ENCODE data around the gene GALNT18.

GALNT18 gene

DNA sequence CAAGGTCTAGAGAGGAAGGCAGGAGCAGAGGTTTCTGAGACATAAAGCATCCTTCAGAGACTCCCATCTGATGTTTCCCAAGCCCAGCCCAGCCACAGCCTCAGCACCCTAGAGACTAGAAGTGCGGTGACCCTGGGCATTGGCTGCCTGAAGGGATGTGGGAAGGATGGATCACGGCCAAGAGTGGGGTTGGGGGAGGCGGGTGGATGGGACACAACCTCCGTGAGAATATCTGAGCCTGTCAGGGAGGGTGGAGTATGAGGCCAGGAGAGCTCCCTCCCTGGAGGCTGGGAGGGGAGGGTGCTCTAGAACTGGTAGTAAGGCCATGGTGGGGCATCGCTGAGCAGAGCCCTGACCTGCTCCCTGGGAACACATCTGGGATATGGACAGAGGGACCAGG is 340.2 kb downstream of the GALNT18 start:
- Histone ChIP-seq H3K27me3 (no peaks in the 10 kb centered on the region), H3K4me3 (ENCODE audit: low read depth, low read length) (no peak overlapping the region), H3K9me3 (no peaks in the 10 kb centered on the region), H3K4me1 (no peaks in the 10 kb centered on the region), H3K36me3 (no peaks in the 10 kb centered on the region)
- no peak for DNase-seq
- TF ChIP-seq CTCF (IDR thresholded peaks at IDR 0.05; ENCODE audit: low read depth, low read length), result no peak

DNA sequence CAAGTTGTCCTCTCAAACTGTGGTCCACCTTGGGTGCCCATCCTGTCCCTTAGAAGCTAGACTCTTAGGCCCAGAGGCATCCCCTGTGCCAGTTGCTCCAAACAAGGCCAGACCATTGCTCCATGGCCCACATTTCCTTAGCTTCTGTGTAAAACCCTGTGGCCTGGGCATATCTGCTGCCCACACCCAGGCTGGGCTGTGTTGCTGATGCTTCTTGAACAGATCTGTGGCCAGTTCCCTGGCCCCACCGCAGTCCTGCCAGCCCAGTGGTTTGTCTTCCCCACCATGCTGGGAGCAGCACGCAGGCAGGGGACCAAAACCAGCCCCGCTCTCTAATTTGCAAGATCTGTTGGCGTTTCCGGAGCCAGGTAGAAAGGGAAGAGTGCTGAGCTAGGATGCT is 341.0 kb downstream of the GALNT18 start:
- no peaks in the 10 kb centered on the region for H3K9me3 ChIP-seq
- no peak for DNase-seq
- H3K36me3 ChIP-seq, result no peaks in the 10 kb centered on the region
- H3K4me3 ChIP-seq (ENCODE audit: low read depth, low read length), result no peak overlapping the region
- no peak for TF ChIP-seq CTCF (IDR thresholded peaks at IDR 0.05; ENCODE audit: low read depth, low read length)
- no peaks in the 10 kb centered on the region for H3K27me3 ChIP-seq
- H3K4me1 ChIP-seq, result no peaks in the 10 kb centered on the region

- Histone ChIP-seq H3K27me3 (no peaks in the 10 kb centered on the region), H3K4me3 (ENCODE audit: low read depth, low read length) (no peak overlapping the region), H3K4me1 (no peaks in the 10 kb centered on the region), H3K9me3 (no peaks in the 10 kb centered on the region), H3K36me3 (no peaks in the 10 kb centered on the region)
- no peak for DNase-seq
- no peak for TF ChIP-seq CTCF (IDR thresholded peaks at IDR 0.05; ENCODE audit: low read depth, low read length)
These were observed 341.7 kb downstream of the GALNT18 start for GRCh38 chr11:11279956-11280689.

DNA sequence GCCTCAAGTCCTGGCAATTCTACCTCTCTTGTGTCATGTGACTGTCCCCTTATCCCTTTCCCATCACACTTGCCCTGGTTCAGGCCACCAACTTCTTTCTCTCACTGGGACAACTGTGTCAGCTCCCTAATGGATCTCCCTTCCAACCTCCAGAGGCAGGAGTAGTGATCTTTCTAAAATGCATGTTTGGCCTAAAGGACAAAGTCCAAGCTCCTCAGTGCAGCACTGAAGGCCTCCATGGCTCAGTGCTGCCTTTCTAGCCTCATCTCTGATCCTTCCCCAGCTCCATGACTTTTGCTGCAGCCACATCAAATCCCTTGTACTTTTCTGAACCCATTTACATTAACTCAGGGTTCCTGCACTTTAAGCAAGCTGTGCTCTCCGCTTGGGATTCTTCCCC is 349.6 kb downstream of the GALNT18 start:
- no peak for TF ChIP-seq CTCF (IDR thresholded peaks at IDR 0.05; ENCODE audit: low read depth, low read length)
- H3K9me3 ChIP-seq, result no peaks in the 10 kb centered on the region
- H3K36me3 ChIP-seq, result no peaks in the 10 kb centered on the region
- H3K4me1 ChIP-seq, result no peaks in the 10 kb centered on the region
- H3K27me3 ChIP-seq, result no peaks in the 10 kb centered on the region
- no peak for DNase-seq
- no peak overlapping the region for H3K4me3 ChIP-seq (ENCODE audit: low read depth, low read length)

DNA sequence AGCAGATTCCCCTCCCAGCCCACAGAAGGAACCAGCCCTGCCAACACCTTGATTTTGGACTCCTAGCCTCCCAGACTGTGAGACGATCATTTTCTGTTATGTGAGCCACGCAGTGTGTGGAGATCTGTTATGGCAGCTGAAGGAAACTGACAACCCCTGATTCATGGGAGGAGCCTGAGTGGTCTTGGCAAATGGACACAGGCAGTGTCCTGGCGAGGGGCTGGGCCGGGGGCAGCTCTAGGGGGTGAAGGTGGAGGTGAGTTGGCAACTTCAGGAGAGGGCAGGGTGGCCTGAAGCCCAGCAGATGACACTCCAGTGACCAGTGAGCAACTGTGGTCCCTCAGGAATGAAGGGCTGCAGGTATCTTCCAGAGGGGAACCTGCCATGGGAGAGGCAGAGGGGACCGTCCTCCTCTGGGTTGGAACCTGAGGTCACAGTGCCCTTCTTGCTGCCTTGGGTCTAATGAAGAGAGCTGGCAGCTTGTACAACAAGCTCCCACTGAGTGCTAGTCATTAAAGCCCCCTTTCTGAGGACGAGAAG is 351.5 kb downstream of the GALNT18 start:
- Histone ChIP-seq H3K9me3 (no peaks in the 10 kb centered on the region), H3K4me3 (ENCODE audit: low read depth, low read length) (no peak overlapping the region), H3K4me1 (no peaks in the 10 kb centered on the region), H3K27me3 (no peaks in the 10 kb centered on the region), H3K36me3 (no peaks in the 10 kb centered on the region)
- TF ChIP-seq CTCF (IDR thresholded peaks at IDR 0.05; ENCODE audit: low read depth, low read length), result no peak
- DNase-seq, result no peak

DNA sequence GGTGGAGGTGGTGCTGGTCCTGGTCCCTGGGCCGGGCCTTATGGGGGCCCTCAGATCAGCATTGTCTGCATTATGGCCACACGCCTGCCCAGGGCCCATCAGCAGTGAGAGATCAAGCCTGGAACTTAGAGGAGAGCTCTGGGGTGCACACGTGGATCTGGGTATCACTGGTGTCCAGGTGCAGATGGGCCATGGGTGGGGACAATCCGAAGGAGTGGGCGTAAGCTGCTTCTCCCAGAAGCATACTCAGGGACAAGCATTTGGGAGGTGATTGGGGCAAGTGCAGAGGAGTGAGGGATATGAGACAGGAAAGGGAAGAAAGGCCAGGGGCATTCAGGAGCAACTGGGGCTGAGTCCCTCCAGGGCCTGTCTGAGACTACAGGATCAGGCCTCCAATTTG is 353.1 kb downstream of the GALNT18 start:
- no peaks in the 10 kb centered on the region for H3K27me3 ChIP-seq
- H3K9me3 ChIP-seq, result no peaks in the 10 kb centered on the region
- no peak for DNase-seq
- no peaks in the 10 kb centered on the region for H3K36me3 ChIP-seq
- H3K4me3 ChIP-seq (ENCODE audit: low read depth, low read length), result no peak overlapping the region
- no peak for TF ChIP-seq CTCF (IDR thresholded peaks at IDR 0.05; ENCODE audit: low read depth, low read length)
- H3K4me1 ChIP-seq, result no peaks in the 10 kb centered on the region
